ENCODE measurements around the gene FKBP2. TPM values are rescaled to one million over a fixed set of nuclear protein-coding genes. Genes with fewer than 3 reads are reported as not detected.

The FKBP2 gene
- polyA plus RNA-seq, 1 donor = 79.3 TPM

GRCh38 chr11:64286801-64287159, 45.9 kb downstream of the FKBP2 start:
- Histone ChIP-seq H3K4me3 (ENCODE audit: low read length) (no peak overlapping the region), H3K9me3 (ENCODE audit: control insufficient read depth, low read depth, low read length) (no peaks in the 10 kb centered on the region), H3K36me3 (ENCODE audit: control insufficient read depth, insufficient read depth, low read length) (peaks cover 7% of the 10 kb centered on the region), H3K4me1 (ENCODE audit: control insufficient read depth, insufficient read depth, low read length) (peaks cover 17% of the 10 kb centered on the region), H3K27ac (ENCODE audit: low read length) (no peak overlapping the region), H3K27me3 (ENCODE audit: control insufficient read depth, insufficient read depth, low read length) (peaks cover 22% of the 10 kb centered on the region)
- no peak for DNase-seq
- no CpG with 5 or more reads among the region's 9 CpGs for WGBS (ENCODE audit: insufficient coverage, low lambda C conversion rate)

DNA sequence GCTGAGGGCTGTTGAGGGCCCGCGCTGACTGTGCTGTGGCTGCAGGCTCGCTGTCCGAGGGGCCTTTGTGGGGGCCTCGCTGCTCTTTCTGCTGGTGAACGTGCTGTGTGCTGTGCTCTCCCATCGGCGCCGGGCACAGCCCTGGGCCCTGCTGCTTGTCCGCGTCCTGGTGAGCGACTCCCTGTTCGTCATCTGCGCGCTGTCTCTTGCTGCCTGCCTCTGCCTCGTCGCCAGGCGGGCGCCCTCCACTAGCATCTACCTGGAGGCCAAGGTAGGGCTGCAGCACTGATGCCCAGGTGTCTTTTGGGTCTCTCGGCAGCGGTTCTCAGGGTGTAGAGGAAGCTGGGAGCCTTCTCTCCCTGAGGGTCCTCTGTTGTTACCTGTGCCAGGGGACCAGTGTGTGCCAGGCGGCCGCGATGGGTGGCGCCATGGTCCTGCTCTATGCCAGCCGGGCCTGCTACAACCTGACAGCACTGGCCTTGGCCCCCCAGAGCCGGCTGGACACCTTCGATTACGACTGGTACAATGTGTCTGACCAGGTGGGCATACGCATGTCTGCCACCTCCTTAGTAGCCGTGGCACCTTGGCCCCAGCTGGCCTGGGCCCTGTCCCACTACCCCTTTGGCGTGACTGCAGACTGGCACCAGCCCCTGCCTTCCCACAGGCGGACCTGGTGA, 46.9 kb downstream of the FKBP2 start:
- Histone ChIP-seq H3K4me3 (ENCODE audit: low read length) (no peak overlapping the region), H3K27ac (ENCODE audit: low read length) (no peak overlapping the region), H3K36me3 (ENCODE audit: control insufficient read depth, insufficient read depth, low read length) (peaks cover 2% of the 10 kb centered on the region), H3K4me1 (ENCODE audit: control insufficient read depth, insufficient read depth, low read length) (peaks cover 20% of the 10 kb centered on the region), H3K27me3 (ENCODE audit: control insufficient read depth, insufficient read depth, low read length) (peaks cover 32% of the 10 kb centered on the region), H3K9me3 (ENCODE audit: control insufficient read depth, low read depth, low read length) (no peaks in the 10 kb centered on the region)
- WGBS (ENCODE audit: insufficient coverage, low lambda C conversion rate) = no CpG with 5 or more reads among the region's 33 CpGs
- DNase-seq = no peak

DNA sequence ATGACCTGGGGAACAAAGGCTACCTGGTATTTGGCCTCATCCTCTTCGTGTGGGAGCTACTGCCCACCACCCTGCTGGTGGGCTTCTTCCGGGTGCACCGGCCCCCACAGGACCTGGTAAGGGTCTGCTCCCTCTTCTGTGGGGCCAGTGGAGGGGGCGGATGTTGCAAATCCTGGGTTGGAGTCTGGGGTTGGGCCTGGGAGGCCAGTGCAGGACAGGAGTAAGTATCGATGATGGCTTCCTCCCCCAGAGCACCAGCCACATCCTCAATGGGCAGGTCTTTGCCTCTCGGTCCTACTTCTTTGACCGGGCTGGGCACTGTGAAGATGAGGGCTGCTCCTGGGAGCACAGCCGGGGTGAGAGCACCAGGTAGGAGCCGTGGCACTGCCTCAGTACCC, 47.5 kb downstream of the FKBP2 start:
- Histone ChIP-seq H3K4me3 (ENCODE audit: low read length) (no peak overlapping the region), H3K4me1 (ENCODE audit: control insufficient read depth, insufficient read depth, low read length) (peaks cover 18% of the 10 kb centered on the region), H3K36me3 (ENCODE audit: control insufficient read depth, insufficient read depth, low read length) (no peaks in the 10 kb centered on the region), H3K27ac (ENCODE audit: low read length) (no peak overlapping the region), H3K9me3 (ENCODE audit: control insufficient read depth, low read depth, low read length) (no peaks in the 10 kb centered on the region), H3K27me3 (ENCODE audit: control insufficient read depth, insufficient read depth, low read length) (peaks cover 37% of the 10 kb centered on the region)
- DNase-seq = no peak
- WGBS (ENCODE audit: insufficient coverage, low lambda C conversion rate) = no CpG with 5 or more reads among the region's 9 CpGs

DNA sequence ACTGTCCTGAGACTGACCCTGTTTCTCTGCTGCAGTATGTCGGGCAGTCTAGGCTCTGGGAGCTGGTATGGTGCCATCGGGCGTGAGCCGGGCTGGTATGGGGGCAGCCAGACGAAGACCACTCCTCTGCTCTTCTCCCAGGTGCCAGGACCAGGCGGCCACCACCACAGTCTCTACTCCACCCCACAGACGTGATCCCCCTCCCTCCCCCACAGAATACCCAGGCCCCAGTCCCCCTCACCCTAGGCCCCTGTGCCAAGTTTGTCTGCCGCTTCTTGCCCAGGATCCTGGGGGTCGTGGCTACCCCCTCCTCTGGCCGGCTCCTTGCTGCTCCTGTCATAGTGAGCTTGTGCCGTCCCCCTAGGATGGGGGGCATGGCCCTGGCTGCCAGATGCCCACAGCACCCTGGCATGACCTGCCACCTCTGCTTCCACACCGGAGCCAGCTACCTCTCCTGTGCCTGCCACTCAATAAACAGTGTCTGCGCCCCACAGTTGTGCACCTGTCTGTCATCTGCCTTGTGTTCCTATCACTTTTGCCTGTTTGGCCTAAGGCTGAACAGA, 48.2 kb downstream of the FKBP2 start:
- Histone ChIP-seq H3K27me3 (ENCODE audit: control insufficient read depth, insufficient read depth, low read length) (peaks cover 42% of the 10 kb centered on the region), H3K27ac (ENCODE audit: low read length) (no peak overlapping the region), H3K4me3 (ENCODE audit: low read length) (no peak overlapping the region), H3K4me1 (ENCODE audit: control insufficient read depth, insufficient read depth, low read length) (peaks cover 10% of the 10 kb centered on the region), H3K36me3 (ENCODE audit: control insufficient read depth, insufficient read depth, low read length) (no peaks in the 10 kb centered on the region), H3K9me3 (ENCODE audit: control insufficient read depth, low read depth, low read length) (no peaks in the 10 kb centered on the region)
- WGBS (ENCODE audit: insufficient coverage, low lambda C conversion rate) = no CpG with 5 or more reads among the region's 13 CpGs
- no peak for DNase-seq

DNA sequence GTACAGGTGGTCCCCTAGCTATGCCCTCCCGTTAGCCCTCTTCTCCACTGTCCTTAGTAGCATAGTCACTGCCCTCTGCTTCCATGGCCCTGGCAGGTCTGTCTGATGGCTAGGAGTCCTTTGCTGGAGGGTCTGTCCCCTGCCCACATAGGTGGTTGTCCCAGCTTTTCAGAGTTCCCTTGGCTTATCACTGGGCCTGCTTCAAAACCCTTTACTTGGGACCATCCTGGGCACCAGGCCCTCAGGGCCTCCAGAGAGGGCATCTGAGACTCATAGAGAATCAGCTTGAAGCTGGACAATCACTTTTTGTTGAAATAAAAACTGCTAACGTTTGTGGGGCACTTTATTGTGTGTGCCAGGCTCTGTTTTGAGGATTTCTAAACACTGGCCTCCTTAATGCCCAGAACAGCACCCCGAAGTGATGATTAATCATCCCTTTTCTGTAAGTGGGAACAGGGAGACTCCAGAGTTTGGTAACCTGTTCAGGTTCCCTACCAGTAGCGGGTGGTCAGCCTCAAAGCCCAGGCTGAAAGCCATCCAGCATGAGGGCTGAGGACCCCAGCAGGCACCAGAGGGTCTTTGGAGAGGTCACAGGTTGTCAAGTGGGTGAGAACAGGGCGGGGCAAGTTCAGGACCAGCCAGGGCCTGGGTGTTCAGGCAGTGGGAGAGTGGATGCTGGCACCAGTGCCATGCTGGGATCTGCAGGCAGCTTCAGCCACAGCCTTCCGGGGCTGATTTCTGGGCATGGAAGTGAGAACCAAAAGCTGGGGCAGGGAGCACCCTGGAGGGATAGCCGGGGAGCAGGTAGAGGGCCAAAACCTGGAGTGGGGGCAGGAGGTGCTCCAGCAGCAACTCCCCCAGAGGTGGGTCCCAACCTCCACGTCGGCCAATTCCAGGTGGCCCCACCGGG, 49.7 kb downstream of the FKBP2 start:
- Histone ChIP-seq H3K4me3 (ENCODE audit: low read length) (no peak overlapping the region), H3K36me3 (ENCODE audit: control insufficient read depth, insufficient read depth, low read length) (no peaks in the 10 kb centered on the region), H3K9me3 (ENCODE audit: control insufficient read depth, low read depth, low read length) (no peaks in the 10 kb centered on the region), H3K4me1 (ENCODE audit: control insufficient read depth, insufficient read depth, low read length) (peaks cover 10% of the 10 kb centered on the region), H3K27ac (ENCODE audit: low read length) (no peak overlapping the region), H3K27me3 (ENCODE audit: control insufficient read depth, insufficient read depth, low read length) (peaks cover 57% of the 10 kb centered on the region)
- WGBS (ENCODE audit: insufficient coverage, low lambda C conversion rate) = no CpG with 5 or more reads among the region's 10 CpGs
- no peak for DNase-seq

- Histone ChIP-seq H3K9me3 (ENCODE audit: control insufficient read depth, low read depth, low read length) (no peaks in the 10 kb centered on the region), H3K27ac (ENCODE audit: low read length) (no peak within 1 kb of the TSS), H3K27me3 (ENCODE audit: control insufficient read depth, insufficient read depth, low read length) (peaks cover 64% of the 10 kb centered on the region), H3K4me1 (ENCODE audit: control insufficient read depth, insufficient read depth, low read length) (peaks cover 6% of the 10 kb centered on the region), H3K4me3 (ENCODE audit: low read length) (no peak within 1 kb of the TSS), H3K36me3 (ENCODE audit: control insufficient read depth, insufficient read depth, low read length) (no peaks in the 10 kb centered on the region)
- no peak for DNase-seq
- WGBS (ENCODE audit: insufficient coverage, low lambda C conversion rate) = no CpG with 5 or more reads among the region's 45 CpGs
Observed at GRCh38 chr11:64291262-64291751, 50.4 kb downstream of the FKBP2 start, which contains the start of gene KCNK4. Gene KCNK4, plus strand, starts transcription at chr11:64291302. Its CDS starts 1,717 bp downstream, at chr11:64293019.

GRCh38 chr11:64291752-64292459, 51.0 kb downstream of the FKBP2 start:
- no CpG with 5 or more reads among the region's 96 CpGs for WGBS (ENCODE audit: insufficient coverage, low lambda C conversion rate)
- Histone ChIP-seq H3K9me3 (ENCODE audit: control insufficient read depth, low read depth, low read length) (no peaks in the 10 kb centered on the region), H3K4me3 (ENCODE audit: low read length) (no peak overlapping the region), H3K4me1 (ENCODE audit: control insufficient read depth, insufficient read depth, low read length) (peaks cover 3% of the 10 kb centered on the region), H3K27me3 (ENCODE audit: control insufficient read depth, insufficient read depth, low read length) (peaks cover 70% of the 10 kb centered on the region), H3K27ac (ENCODE audit: low read length) (no peak overlapping the region), H3K36me3 (ENCODE audit: control insufficient read depth, insufficient read depth, low read length) (no peaks in the 10 kb centered on the region)
- no peak for DNase-seq

- WGBS (ENCODE audit: insufficient coverage, low lambda C conversion rate) = no CpG with 5 or more reads among the region's 42 CpGs
- DNase-seq = no peak
- no peak overlapping the region for H3K4me3 ChIP-seq (ENCODE audit: low read length)
Observed at GRCh38 chr11:64292460-64293254, 51.8 kb downstream of the FKBP2 start.

More at GRCh38 chr11:64292460-64293254, 51.8 kb downstream of the FKBP2 start:
- H3K36me3 ChIP-seq (ENCODE audit: control insufficient read depth, insufficient read depth, low read length) = no peaks in the 10 kb centered on the region
- no peaks in the 10 kb centered on the region for H3K9me3 ChIP-seq (ENCODE audit: control insufficient read depth, low read depth, low read length)
- H3K27ac ChIP-seq (ENCODE audit: low read length) = no peak overlapping the region
- peaks cover 78% of the 10 kb centered on the region for H3K27me3 ChIP-seq (ENCODE audit: control insufficient read depth, insufficient read depth, low read length)
- H3K4me1 ChIP-seq (ENCODE audit: control insufficient read depth, insufficient read depth, low read length) = peaks cover 3% of the 10 kb centered on the region
